ENCODE results near the gene ZCCHC4.

GRCh38 chr4:25356068-25356467 lies 43.5 kb downstream of the ZCCHC4 start:
- TF ChIP-seq POLR2A (IDR thresholded peaks at IDR 0.05; ENCODE audit: extremely low read depth, insufficient read length): no peak
- TF ChIP-seq CTCF (IDR thresholded peaks at IDR 0.05; ENCODE audit: low read depth, low read length): no peak
- TF ChIP-seq MAX (IDR thresholded peaks at IDR 0.05; ENCODE audit: low read depth, low read length): no peak

Data from NB4 (cell line).